ENCODE results near the gene ZNF576.
"Not testable (repeated sequence)": the region's sequence is repeated elsewhere in the genome, so short reads cannot be mapped to it uniquely, and the experiment has no call there.

ZNF576 gene, protein sequence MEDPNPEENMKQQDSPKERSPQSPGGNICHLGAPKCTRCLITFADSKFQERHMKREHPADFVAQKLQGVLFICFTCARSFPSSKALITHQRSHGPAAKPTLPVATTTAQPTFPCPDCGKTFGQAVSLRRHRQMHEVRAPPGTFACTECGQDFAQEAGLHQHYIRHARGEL

DNA sequence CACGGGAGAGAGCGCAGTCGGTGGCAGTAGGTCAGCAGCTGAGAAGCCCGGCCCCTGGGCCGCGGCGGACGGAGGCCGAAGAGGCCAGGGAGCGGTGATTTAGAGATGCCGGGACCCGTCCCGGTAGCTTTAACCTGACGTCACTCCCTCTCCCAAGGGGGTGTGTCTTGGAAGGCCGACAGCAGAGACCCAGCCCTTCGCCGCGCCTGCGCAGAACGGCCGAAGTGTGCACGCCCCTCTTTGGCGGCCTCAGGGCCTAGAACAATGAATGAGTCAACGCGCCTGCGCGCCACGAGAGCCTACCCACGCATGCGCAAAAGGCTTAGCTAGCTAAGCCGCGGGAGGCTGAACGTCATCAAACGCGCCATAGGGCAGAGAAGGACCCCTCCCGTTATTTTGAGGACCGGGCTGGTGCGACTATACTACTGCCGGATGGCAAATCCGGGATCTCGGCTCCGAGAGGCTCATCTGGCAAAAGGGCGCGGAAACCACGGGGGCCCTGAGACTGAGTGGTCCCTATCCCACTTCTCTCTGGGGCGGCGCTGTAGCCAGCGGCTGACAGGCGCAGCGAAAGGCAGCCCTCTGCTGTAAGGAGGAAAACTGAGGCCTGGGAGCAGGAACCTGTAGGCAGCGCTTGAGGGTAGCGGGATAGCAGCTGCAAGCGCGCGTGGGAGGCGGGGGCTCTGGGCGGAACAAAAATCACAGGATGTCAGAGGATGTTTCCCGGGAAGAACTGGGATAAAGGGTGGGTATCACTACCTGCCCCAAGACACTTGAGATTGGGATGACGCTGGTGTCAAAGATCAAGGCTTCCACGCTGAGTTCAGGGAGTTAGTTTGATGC, at the start of gene ZNF576, which contains the start of gene IRGQ:
TSS of gene ZNF576 (plus strand) at position 597 of the 843 bp plus-strand sequence. CDS start 514 bp downstream, outside the sequence.
TSS of gene IRGQ (minus strand) at position 136 of the 843 bp plus-strand sequence. CDS start 796 bp downstream, outside the sequence.
- DNase-seq (ENCODE audit: low read depth): peak; percentile 95
- TF ChIP-seq, protein P1, sequence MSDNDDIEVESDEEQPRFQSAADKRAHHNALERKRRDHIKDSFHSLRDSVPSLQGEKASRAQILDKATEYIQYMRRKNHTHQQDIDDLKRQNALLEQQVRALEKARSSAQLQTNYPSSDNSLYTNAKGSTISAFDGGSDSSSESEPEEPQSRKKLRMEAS (IDR thresholded peaks at IDR 0.05; ENCODE audit: low read depth, low read length): peak; percentile 2; the same call in 1 of the 2 replicates
- TF ChIP-seq, protein P2, sequence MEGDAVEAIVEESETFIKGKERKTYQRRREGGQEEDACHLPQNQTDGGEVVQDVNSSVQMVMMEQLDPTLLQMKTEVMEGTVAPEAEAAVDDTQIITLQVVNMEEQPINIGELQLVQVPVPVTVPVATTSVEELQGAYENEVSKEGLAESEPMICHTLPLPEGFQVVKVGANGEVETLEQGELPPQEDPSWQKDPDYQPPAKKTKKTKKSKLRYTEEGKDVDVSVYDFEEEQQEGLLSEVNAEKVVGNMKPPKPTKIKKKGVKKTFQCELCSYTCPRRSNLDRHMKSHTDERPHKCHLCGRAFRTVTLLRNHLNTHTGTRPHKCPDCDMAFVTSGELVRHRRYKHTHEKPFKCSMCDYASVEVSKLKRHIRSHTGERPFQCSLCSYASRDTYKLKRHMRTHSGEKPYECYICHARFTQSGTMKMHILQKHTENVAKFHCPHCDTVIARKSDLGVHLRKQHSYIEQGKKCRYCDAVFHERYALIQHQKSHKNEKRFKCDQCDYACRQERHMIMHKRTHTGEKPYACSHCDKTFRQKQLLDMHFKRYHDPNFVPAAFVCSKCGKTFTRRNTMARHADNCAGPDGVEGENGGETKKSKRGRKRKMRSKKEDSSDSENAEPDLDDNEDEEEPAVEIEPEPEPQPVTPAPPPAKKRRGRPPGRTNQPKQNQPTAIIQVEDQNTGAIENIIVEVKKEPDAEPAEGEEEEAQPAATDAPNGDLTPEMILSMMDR (IDR thresholded peaks at IDR 0.05; ENCODE audit: low read depth, low read length): no peak
- peak; percentile 38; the same call in 1 of the 2 replicates for TF ChIP-seq MYC (IDR thresholded peaks at IDR 0.05; ENCODE audit: low read depth, low read length)
- peak; percentile 34 for TF ChIP-seq POLR2A (IDR thresholded peaks at IDR 0.05; ENCODE audit: extremely low read depth, insufficient read length)
- peak within 1 kb of the TSS; percentile 97 for H3K4me3 ChIP-seq (ENCODE audit: low read depth, low read length)

DNA sequence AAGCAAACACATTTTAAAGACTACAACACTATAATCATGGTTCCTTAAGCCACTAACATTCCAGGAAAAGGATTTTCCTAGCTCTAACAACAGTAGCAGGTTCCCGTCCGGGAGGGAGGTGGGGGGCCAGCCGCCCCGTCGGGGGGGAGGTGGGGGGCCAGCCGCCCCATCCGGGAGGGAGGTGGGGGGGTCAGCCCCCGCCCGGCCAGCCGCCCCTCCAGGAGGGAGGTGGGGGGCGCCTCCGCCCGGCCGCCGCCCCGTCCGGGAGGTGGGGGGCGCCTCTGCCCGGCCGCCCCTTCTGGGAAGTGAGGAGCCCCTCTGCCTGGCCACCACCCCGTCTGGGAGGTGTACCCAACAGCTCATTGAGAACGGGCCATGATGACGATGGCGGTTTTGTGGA, 48.5 kb upstream of the ZNF576 start:
- H3K4me3 ChIP-seq (ENCODE audit: low read depth, low read length); DNase-seq (ENCODE audit: low read depth): not testable (repeated sequence)

DNA sequence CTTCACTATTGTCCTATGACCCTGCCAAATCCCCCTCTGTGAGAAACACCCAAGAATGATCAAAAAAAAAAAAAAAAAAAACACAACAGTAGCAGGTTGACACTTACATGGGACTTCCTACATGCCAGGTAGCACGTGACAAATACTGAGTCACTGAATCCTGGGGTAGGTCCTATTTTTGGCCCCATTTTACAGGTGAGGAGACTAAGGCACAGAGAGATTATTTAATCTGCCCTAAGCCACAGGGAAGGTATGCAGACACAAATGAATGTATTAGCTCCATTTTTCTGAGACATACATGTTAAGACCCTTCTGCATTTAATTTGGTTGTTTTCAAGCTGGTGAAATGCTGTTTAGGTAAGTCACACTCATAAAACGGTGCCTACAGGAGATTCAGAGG, 47.7 kb upstream of the ZNF576 start:
- H3K4me3 ChIP-seq (ENCODE audit: low read depth, low read length): no peak overlapping the region
- TF ChIP-seq POLR2A (IDR thresholded peaks at IDR 0.05; ENCODE audit: extremely low read depth, insufficient read length): no peak
- no peak for DNase-seq (ENCODE audit: low read depth)

DNA sequence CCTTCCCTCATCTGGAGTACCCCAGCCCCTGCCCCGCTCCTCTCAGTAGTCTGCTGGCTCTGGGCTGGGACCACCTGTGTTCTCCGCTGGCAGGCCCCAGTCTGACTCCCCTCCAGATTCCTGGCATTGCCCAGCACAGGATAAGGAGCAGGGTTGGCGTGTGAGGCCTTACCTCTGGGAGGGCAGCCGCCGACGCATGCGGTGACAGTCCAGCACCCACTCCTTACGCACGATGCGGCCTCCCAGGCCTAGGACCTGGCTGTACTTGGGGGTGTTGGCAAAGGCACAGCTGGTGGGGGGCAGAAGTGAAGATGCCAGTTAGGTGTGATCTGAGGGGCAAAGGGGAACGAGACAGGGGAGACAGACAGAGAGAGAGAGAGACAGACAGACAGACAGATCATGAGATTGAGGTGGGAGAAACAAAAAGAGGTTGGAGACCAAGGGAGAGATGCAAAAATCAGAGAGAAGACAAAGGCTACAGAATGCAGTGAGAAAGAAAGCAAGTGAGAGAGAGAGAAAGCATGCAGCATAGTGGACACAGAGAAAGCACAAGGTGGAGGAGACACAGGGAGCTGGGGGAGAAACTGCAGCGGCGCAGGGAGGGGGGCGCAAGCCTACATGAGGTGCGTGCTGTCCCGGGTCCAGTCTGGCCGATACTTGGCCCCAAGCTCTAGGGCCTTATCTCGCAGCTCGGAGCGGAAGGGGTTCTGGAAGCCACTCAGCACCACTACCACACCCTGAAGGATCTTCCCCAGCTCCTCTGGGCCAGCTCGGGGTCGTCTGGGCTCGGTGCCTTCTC, 44.8 kb upstream of the ZNF576 start:
- no peak for DNase-seq (ENCODE audit: low read depth)
- no peak for TF ChIP-seq POLR2A (IDR thresholded peaks at IDR 0.05; ENCODE audit: extremely low read depth, insufficient read length)
- TF ChIP-seq, protein P1 (IDR thresholded peaks at IDR 0.05; ENCODE audit: low read depth, low read length): no peak
- no peak for TF ChIP-seq MYC (IDR thresholded peaks at IDR 0.05; ENCODE audit: low read depth, low read length)
- TF ChIP-seq, protein P2 (IDR thresholded peaks at IDR 0.05; ENCODE audit: low read depth, low read length): no peak
- H3K4me3 ChIP-seq (ENCODE audit: low read depth, low read length): no peak overlapping the region

DNA sequence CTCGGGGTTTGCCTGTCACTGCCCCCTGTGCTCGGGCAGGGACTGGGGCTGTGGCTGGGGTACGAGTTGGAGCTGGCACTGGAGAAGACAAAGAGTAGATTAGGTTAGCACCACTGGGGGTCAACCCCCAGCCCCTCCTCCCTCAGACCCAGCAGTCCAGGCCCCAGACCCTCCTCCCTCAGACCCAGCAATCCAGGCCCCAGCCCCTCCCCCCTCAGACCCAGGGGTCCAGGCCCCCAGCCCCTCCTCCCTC, 44.3 kb upstream of the ZNF576 start:
- no peak overlapping the region for H3K4me3 ChIP-seq (ENCODE audit: low read depth, low read length)
- TF ChIP-seq, protein P1 (IDR thresholded peaks at IDR 0.05; ENCODE audit: low read depth, low read length): no peak
- no peak for TF ChIP-seq MYC (IDR thresholded peaks at IDR 0.05; ENCODE audit: low read depth, low read length)
- TF ChIP-seq, protein P2 (IDR thresholded peaks at IDR 0.05; ENCODE audit: low read depth, low read length): no peak
- TF ChIP-seq POLR2A (IDR thresholded peaks at IDR 0.05; ENCODE audit: extremely low read depth, insufficient read length): no peak

DNA sequence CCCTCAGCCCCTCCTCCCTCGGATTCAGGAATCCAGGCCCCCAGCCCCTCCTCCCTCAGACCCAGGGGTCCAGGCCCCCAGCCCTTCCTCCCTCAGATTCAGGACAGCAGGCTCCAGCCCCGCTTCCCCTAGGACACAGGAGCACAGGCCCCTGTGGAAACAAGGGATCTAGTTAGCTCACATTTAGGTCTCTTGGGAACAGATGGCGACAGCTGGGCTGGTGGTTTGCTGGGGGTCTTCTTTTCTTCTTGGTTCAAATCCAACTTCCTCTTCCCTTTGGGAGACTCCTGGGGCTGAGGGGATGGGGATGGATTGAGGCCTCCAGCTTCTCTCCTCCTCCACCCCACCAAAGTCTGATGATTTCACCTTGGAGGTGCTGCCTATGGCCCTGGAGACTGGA, 43.8 kb upstream of the ZNF576 start:
- no peak for DNase-seq (ENCODE audit: low read depth)
- no peak for TF ChIP-seq POLR2A (IDR thresholded peaks at IDR 0.05; ENCODE audit: extremely low read depth, insufficient read length)
- TF ChIP-seq, protein P1 (IDR thresholded peaks at IDR 0.05; ENCODE audit: low read depth, low read length): no peak
- no peak for TF ChIP-seq MYC (IDR thresholded peaks at IDR 0.05; ENCODE audit: low read depth, low read length)
- TF ChIP-seq, protein P2 (IDR thresholded peaks at IDR 0.05; ENCODE audit: low read depth, low read length): no peak
- no peak overlapping the region for H3K4me3 ChIP-seq (ENCODE audit: low read depth, low read length)

More for the DNA sequence above, 44.3 kb upstream of the ZNF576 start:
- DNase-seq (ENCODE audit: low read depth): no peak

All from NB4 (cell line).